GM19438 (cell line): ENCODE results near the gene SKA2.
"Not testable (repeated sequence)": the region's sequence is repeated elsewhere in the genome, so short reads cannot be mapped to it uniquely, and the experiment has no call there.

ENCODE experiments used
- ATAC-seq: cut with Tn5 transposase; IDR thresholded peaks from one replicate; pipeline ENCODE4 v1.9.1; 2021; ENCODE audit warnings: low read depth; ENCODE audit not compliant: unreplicated experiment

The SKA2 gene

GRCh38 chr17:59154721-59155438 is at the start of gene SKA2:
SKA2 (minus strand) TSS chr17:59155186; CDS start chr17:59155163, 23 bp downstream.
- peak; percentile 83 for ATAC-seq

- no peak for ATAC-seq
Observed at GRCh38 chr17:59202320-59202719, 47.3 kb upstream of the SKA2 start.

- ATAC-seq: no peak
Observed at GRCh38 chr17:59199398-59199797, 44.4 kb upstream of the SKA2 start.

GRCh38 chr17:59193336-59193862 is 38.4 kb upstream of the SKA2 start:
- no peak for ATAC-seq

- no peak for ATAC-seq
Observed at GRCh38 chr17:59190806-59191205, 35.8 kb upstream of the SKA2 start.

- ATAC-seq: no peak
Observed at GRCh38 chr17:59186850-59187249, 31.9 kb upstream of the SKA2 start.

GRCh38 chr17:59185997-59186396 is 31.0 kb upstream of the SKA2 start:
- no peak for ATAC-seq

- no peak for ATAC-seq
Observed at GRCh38 chr17:59181481-59181880, 26.5 kb upstream of the SKA2 start.

- ATAC-seq: no peak
Observed at GRCh38 chr17:59180626-59181025, 25.6 kb upstream of the SKA2 start.

GRCh38 chr17:59179601-59180000 is 24.6 kb upstream of the SKA2 start:
- ATAC-seq: not testable (repeated sequence)

- ATAC-seq: no peak
Observed at GRCh38 chr17:59178266-59178985, 23.4 kb upstream of the SKA2 start.

- ATAC-seq: no peak
Observed at GRCh38 chr17:59175076-59175475, 20.1 kb upstream of the SKA2 start.

GRCh38 chr17:59174671-59175070 is 19.7 kb upstream of the SKA2 start:
- no peak for ATAC-seq

GRCh38 chr17:59172436-59173004 is 17.5 kb upstream of the SKA2 start:
- ATAC-seq: no peak

GRCh38 chr17:59167571-59168001 is 12.6 kb upstream of the SKA2 start:
- no peak for ATAC-seq

GRCh38 chr17:59165933-59166342 is 11.0 kb upstream of the SKA2 start:
- no peak for ATAC-seq

- ATAC-seq: no peak
Observed at GRCh38 chr17:59161477-59161876, 6.5 kb upstream of the SKA2 start.

- ATAC-seq: no peak
Observed at GRCh38 chr17:59160157-59161025, 5.4 kb upstream of the SKA2 start.

- peak; percentile 89 for ATAC-seq
Observed at GRCh38 chr17:59155439-59156177, 622 bp upstream of the SKA2 start, which contains the start of gene PRR11. PRR11 (plus strand) TSS chr17:59155746; CDS start chr17:59169753, 14,007 bp downstream.

- no peak for ATAC-seq
Observed at GRCh38 chr17:59154292-59154720, 680 bp downstream of the SKA2 start.
